VCaP (cell line): ENCODE data around the gene NVL.

Experiments used
- H3K27ac ChIP-seq: fragments of 450-650 bp; 2 replicates; pipeline ENCODE4 v1.5.1; 2017
- TF ChIP-seq, protein P1 (sequence below): fragments of 450-650 bp; conservative IDR thresholded peaks from 2 replicates; pipeline ENCODE4 v1.5.1; 2017; ENCODE audit warnings: mild to moderate bottlenecking, moderate library complexity

NVL gene

GRCh38 chr1:224266915-224267856, 62.8 kb downstream of the NVL start:
- no peak overlapping the region for H3K27ac ChIP-seq
- TF ChIP-seq, protein P1, sequence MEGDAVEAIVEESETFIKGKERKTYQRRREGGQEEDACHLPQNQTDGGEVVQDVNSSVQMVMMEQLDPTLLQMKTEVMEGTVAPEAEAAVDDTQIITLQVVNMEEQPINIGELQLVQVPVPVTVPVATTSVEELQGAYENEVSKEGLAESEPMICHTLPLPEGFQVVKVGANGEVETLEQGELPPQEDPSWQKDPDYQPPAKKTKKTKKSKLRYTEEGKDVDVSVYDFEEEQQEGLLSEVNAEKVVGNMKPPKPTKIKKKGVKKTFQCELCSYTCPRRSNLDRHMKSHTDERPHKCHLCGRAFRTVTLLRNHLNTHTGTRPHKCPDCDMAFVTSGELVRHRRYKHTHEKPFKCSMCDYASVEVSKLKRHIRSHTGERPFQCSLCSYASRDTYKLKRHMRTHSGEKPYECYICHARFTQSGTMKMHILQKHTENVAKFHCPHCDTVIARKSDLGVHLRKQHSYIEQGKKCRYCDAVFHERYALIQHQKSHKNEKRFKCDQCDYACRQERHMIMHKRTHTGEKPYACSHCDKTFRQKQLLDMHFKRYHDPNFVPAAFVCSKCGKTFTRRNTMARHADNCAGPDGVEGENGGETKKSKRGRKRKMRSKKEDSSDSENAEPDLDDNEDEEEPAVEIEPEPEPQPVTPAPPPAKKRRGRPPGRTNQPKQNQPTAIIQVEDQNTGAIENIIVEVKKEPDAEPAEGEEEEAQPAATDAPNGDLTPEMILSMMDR, result no peak

DNA sequence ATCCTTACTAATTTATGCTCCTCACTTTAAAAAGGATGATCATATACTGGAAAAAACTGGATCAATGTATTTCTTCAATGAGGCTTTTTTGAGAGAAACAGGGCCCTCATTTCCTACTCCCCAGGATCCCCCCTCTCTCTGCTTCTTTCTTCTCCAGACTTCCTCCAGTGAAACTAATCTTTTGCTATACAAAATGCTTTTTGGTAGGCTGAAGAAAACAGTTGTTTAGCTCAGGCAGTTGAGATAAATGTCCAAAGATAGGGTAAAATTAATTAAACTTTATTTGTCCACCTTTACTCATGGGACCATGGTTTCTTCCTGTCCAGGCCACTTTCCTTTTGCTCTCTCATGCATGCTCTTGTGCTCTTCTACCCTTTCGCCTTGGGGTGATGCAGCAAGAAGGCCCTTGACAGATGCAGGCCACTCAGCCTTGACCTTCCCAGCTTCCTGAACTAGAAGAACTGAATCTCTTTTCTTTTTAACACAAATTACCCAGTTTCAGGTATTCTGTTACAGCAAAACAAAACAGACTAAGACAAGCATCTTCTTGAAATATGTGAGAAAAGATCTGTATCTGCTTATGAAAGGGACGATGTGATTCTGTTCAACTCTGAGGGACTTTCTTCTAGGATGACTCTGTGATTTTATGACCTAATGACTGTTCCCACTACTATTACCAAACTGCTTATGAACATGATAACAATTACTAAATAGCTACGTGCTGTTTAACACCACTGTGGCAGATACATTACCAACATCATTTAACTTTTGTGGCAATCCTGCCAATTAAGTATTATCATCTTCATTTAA, 63.7 kb downstream of the NVL start:
- no peak overlapping the region for H3K27ac ChIP-seq
- TF ChIP-seq, protein P1, result no peak

GRCh38 chr1:224264321-224264720, 65.7 kb downstream of the NVL start:
- no peak overlapping the region for H3K27ac ChIP-seq
- TF ChIP-seq, protein P1, result no peak

DNA sequence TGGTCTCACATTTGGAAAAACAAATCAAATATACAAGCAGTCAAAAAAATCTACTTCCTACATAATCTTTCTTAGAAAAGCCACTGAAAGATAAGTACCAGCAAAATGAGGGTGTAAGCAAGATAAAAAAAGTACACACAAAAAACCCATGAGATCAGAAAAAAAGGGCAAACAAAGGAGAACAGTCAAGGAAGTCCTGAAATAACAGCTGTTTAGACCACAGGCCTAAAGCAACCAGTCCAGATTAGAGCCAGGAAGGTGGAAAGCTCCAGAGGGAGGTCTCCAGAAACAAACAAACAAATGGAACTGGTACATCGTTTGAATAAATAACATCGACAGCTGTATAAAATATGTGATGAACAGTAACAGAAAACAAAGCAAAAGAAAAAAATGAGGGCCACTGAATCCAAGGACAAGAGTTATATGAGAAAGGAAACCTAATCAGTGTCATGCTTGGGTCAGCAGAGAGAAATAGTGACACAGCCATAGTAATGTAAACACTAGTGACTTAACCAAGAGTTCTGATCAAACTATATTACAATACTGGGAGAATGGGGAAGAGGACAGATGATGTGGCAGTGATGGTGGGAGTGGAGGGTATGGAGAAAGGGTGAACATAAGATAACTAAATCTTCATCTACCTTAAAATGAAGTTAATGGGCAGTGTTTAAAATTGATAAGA, 67.5 kb downstream of the NVL start:
- TF ChIP-seq, protein P1, result no peak
- H3K27ac ChIP-seq, result no peak overlapping the region

DNA sequence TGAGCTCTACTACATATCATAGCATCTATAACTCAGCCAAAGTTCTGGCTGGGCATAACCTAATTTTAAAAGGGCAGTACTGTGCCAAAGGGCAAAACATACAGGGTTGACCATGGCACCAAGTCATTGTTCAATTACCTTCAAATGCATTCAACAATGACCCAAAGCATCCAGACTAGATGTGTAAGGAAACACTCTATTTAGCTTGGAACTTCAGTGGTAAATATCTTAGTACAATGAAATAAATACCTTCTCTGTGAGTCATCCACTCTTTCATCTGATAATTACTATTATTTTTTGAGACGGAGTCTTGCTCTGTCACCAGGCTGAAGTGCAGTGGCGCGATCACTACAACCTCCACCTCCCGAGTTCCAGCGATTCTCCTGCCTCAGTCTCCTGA, 70.0 kb downstream of the NVL start:
- no peak overlapping the region for H3K27ac ChIP-seq
- TF ChIP-seq, protein P1, result no peak

- TF ChIP-seq, protein P1, result no peak
- H3K27ac ChIP-seq, result no peak overlapping the region
Measured at GRCh38 chr1:224258351-224258750, 71.6 kb downstream of the NVL start.

- no peak overlapping the region for H3K27ac ChIP-seq
Measured at GRCh38 chr1:224256640-224257039, 73.3 kb downstream of the NVL start.

More at GRCh38 chr1:224256640-224257039, 73.3 kb downstream of the NVL start:
- TF ChIP-seq, protein P1, result no peak
